Brain microvascular endothelial cell (primary cell): ENCODE data around the gene KCNJ12.
A peak's percentile ranks its signal among the peaks of the same experiment; 100 is the strongest.

Experiments
- DNase-seq: peaks from one replicate; pipeline ENCODE4 v3.0.0-alpha.2; 2020
- H3K27ac ChIP-seq: fragments of 250-450 bp; sonication (Bioruptor Pico); 2 replicates; pipeline ENCODE4 v1.5.1; 2020; ENCODE audit warnings: mild to moderate bottlenecking, moderate library complexity
- H3K27me3 ChIP-seq: fragments of 250-450 bp; sonication (Bioruptor Pico); replicated peaks from 2 replicates; pipeline ENCODE4 v1.5.1; 2020; ENCODE audit warnings: mild to moderate bottlenecking
- H3K36me3 ChIP-seq: fragments of 250-450 bp; sonication (Bioruptor Pico); replicated peaks from 2 replicates; pipeline ENCODE4 v1.5.1; 2020; ENCODE audit warnings: mild to moderate bottlenecking
- H3K4me3 ChIP-seq: 2 replicates; pipeline ENCODE4 v1.5.1; 2011; ENCODE audit warnings: low read depth, mild to moderate bottlenecking, control low read depth, low read length, moderate library complexity
- in situ Hi-C: cut with HindIII; loops from 2 replicates; pipeline ENCODE4 v1.10.0; 2017; ENCODE audit warnings: low sequenced_read_pairs, low pct_ligation_motif_present
- TF ChIP-seq, protein P1 (sequence below): IDR thresholded peaks from 2 replicates; pipeline ENCODE4 v1.5.1; 2011; ENCODE audit warnings: low read depth, mild to moderate bottlenecking, moderate library complexity, low read length, control low read depth, inconsistent platforms; ENCODE audit errors: missing control alignments

The KCNJ12 gene

DNA sequence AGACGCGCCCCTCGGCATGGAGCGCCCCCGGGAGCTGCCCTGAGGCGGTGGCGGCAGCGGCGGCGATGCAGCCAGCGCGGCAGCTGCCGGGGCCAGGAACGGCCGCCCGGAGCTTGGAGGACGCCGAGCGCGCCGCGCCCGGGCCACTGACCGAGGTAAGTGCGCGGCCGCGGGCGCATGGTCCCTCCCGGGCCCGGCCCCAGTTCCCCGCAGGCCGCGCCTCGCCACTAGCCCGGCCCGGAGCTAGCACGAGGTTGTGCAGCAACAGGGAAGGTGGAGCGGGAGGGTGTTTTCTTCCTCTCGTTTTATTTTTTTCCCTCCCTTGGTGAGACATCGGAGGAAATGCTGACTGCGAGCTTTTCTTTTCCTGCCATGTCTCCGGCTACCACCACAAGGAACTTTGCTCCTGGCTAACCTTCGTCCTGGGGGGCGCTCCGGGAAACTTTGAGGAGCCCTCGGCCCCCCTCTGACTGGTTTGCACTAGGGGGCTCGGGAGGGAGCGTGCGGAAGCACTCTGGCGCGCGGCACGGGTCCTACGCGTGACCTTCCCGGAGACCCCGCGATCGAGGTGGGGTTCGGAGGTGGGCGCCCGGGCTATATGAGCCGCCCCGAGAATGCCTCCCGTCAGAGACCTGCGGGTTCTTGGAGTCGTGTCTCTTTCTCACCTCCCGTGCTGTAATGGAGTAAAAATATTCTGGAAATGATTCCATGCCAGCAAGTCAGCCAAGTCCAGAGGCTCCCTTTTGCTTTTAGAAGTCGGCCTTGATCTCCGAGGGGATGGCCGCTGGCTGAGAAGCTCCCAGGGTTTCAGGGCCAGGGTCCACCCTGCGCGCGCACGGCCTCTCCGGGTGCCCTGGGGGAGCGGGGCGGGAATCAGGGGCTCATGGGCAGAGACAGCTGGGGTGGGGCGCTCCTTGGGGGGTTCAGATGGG, 868 bp downstream of the KCNJ12 start:
- peak; percentile 11 for DNase-seq
- Histone ChIP-seq H3K36me3 (no peaks in the 10 kb centered on the region), H3K4me3 (peak overlapping the region; percentile 40), H3K27ac (no peak overlapping the region), H3K27me3 (peaks cover 9% of the 10 kb centered on the region)
- TF ChIP-seq, protein P1, sequence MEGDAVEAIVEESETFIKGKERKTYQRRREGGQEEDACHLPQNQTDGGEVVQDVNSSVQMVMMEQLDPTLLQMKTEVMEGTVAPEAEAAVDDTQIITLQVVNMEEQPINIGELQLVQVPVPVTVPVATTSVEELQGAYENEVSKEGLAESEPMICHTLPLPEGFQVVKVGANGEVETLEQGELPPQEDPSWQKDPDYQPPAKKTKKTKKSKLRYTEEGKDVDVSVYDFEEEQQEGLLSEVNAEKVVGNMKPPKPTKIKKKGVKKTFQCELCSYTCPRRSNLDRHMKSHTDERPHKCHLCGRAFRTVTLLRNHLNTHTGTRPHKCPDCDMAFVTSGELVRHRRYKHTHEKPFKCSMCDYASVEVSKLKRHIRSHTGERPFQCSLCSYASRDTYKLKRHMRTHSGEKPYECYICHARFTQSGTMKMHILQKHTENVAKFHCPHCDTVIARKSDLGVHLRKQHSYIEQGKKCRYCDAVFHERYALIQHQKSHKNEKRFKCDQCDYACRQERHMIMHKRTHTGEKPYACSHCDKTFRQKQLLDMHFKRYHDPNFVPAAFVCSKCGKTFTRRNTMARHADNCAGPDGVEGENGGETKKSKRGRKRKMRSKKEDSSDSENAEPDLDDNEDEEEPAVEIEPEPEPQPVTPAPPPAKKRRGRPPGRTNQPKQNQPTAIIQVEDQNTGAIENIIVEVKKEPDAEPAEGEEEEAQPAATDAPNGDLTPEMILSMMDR = no peak
- in situ Hi-C loops = no loop called here

DNA sequence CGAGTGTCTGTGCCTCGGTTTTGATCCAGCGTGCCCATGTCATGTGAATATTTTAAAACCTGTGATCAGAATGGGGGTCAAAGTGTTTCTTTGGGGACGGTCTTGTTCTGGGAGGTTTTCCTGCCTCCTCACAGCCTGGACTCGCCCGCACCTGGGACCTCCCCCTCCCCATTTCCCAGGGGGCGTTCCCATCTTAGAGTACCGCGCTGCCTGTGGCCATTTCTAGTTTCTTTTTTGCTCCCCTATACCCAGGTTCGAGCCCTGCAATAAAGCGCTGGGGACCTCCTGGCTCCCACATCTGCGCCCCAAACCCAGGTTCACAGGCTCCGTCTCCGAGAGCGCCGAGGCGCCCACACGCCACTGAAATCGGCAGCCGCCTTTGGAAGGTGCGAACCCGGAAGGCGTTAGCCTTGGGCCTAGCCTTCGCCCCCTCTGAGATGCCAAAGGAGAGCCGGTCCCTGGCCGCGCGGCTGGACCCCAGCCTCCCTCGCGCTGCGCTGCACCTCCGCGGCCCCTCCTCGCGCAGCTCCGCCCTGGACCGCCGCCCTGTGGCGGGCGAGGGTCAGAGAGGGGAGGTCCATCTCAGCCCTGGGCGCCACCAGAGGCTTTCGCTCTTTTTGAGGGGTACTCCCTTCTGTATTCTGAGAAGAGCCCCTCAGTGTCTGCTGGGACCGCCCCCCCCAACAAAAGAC, 1.7 kb downstream of the KCNJ12 start:
- TF ChIP-seq, protein P1 = no peak
- no peaks in the 10 kb centered on the region for H3K36me3 ChIP-seq
- in situ Hi-C loops = no loop called here
- no peak for DNase-seq
- H3K27ac ChIP-seq = no peak overlapping the region
- H3K4me3 ChIP-seq = peak overlapping the region; percentile 40
- peaks cover 9% of the 10 kb centered on the region for H3K27me3 ChIP-seq

- TF ChIP-seq, protein P1 = no peak
- DNase-seq = no peak
- no peaks in the 10 kb centered on the region for H3K36me3 ChIP-seq
- H3K27me3 ChIP-seq = peaks cover 9% of the 10 kb centered on the region
- no peak overlapping the region for H3K27ac ChIP-seq
- in situ Hi-C loops = no loop called here
- H3K4me3 ChIP-seq = no peak overlapping the region
These were observed 2.4 kb downstream of the KCNJ12 start for GRCh38 chr17:21378553-21378952.

DNA sequence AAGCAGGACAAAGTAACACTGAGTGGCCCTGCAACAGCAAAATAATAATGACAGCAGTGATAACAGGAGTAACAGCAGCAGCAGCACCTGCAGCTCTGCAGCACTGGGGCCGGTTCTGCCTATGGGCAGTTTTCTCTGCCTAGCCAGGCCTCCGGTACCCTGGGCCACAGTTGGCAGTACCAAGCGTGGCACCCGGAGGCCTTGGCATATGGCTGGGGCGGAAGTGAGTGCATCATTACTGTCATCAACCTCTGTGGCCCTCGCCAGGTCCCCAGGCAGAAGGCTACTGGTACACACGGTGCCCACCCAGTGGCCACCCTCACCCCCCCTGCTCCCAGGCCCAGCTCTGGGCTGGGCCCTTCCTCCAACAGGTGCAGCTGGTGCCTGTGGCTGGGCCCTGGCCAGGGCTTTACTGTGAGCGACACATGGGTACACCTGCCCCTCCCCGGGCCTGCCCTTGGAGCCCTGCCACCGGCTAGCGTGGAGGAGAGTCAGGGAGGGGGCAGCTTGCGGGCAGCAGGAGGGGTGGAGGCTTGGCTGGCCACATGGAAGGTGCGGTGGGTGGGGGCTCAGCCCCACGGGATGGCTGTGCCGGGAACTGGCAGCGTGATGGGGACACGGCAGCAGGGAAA, 3.0 kb downstream of the KCNJ12 start:
- peaks cover 9% of the 10 kb centered on the region for H3K27me3 ChIP-seq
- no peak overlapping the region for H3K27ac ChIP-seq
- TF ChIP-seq, protein P1 = no peak
- DNase-seq = no peak
- no peak overlapping the region for H3K4me3 ChIP-seq
- no peaks in the 10 kb centered on the region for H3K36me3 ChIP-seq
- in situ Hi-C loops = no loop called here

DNA sequence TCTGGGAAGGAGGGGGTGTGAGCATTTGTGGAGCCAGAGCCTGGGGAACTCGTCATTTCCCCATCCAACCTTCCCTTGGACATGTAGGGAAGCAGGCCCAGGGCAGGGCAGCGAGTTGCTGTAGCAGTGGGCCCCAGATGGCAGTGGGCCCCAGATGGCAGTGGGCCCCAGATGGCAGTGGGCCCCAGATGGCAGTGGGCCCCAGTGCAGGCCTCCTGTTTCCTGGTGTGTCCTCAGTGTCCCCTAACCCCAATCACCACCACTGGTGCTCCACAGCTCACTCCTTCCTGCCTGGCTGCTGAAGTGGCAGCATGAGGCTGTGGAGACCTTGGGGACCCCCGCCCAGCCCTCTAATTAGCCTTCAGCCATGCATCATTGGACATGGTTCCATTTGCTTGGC, 4.5 kb downstream of the KCNJ12 start:
- DNase-seq = no peak
- no peak overlapping the region for H3K27ac ChIP-seq
- peaks cover 9% of the 10 kb centered on the region for H3K27me3 ChIP-seq
- H3K36me3 ChIP-seq = no peaks in the 10 kb centered on the region
- in situ Hi-C loops = no loop called here
- TF ChIP-seq, protein P1 = no peak
- H3K4me3 ChIP-seq = no peak overlapping the region
